Activated CD4-positive, alpha-beta T cell treated with anti-CD3 and anti-CD28 coated beads, Interleukin-2, amount 50 U/mL, for 48 hours (primary cell): ENCODE results near the gene CETP.

Source experiments
- DNase-seq, 2 experiments: peaks; one replicate each; pipeline ENCODE4 v3.0.0-alpha.2; 2020

The CETP gene, protein sequence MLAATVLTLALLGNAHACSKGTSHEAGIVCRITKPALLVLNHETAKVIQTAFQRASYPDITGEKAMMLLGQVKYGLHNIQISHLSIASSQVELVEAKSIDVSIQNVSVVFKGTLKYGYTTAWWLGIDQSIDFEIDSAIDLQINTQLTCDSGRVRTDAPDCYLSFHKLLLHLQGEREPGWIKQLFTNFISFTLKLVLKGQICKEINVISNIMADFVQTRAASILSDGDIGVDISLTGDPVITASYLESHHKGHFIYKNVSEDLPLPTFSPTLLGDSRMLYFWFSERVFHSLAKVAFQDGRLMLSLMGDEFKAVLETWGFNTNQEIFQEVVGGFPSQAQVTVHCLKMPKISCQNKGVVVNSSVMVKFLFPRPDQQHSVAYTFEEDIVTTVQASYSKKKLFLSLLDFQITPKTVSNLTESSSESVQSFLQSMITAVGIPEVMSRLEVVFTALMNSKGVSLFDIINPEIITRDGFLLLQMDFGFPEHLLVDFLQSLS

DNA sequence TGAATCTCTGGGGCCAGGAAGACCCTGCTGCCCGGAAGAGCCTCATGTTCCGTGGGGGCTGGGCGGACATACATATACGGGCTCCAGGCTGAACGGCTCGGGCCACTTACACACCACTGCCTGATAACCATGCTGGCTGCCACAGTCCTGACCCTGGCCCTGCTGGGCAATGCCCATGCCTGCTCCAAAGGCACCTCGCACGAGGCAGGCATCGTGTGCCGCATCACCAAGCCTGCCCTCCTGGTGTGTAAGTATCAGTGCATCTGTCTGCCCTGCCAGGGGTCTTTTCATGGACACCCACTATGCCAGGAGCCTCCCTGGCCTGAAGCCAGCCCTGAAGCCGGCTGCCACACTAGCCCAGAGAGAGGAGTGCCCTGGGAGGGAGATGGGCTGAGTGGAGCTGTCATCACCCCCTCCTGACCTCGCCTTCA, at the start of gene CETP:
Gene CETP (plus strand): TSS at position 100 of the 431 bp plus-strand sequence. CDS start 30 bp downstream, at position 130.
- no peak for DNase-seq

DNA sequence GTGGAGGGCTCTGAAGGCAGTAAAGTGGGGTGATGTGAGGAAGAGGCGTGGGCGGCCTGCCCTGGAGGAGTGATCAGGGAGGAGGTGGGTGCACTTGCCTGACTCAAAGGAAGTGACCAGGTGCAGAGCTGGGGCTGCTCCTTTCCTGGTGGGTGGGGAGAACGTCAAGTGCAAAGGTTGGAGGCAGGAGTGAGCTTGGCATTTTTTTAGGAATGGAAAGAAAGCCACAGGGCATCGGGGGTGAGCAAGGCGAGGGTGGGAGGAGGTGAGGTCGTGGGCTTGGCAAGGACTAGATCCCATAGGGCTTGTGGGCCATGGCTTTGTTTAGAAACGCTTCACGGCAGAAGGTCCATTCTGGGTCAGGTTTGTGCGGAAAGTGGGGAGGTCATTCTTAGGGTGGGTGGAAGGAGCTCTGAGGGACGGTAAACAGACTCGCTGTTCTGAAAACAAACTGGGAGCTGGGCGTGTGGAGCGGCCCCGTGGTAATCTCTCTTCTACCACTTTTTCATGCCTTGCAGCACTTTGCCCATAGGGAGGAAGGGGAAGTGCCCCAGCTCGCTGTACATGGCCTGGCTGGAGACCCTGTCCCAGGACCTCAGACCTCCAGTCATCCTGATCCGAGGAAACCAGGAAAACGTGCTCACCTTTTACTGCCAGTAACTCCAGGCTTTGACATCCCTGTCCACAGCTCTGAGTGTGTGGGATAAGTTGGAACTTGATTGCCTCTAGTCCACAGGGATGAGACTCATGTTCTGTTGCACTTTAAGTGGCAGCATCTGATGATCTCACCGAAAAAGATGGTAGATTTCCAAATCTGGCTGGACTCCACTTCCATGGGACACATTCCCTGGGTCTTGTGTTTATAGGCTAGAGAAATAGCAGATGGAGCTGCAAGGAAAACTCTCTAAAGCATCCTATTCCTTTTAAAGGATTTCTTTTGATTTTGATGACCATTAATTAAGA, 48.7 kb upstream of the CETP start:
- no peak for DNase-seq

DNA sequence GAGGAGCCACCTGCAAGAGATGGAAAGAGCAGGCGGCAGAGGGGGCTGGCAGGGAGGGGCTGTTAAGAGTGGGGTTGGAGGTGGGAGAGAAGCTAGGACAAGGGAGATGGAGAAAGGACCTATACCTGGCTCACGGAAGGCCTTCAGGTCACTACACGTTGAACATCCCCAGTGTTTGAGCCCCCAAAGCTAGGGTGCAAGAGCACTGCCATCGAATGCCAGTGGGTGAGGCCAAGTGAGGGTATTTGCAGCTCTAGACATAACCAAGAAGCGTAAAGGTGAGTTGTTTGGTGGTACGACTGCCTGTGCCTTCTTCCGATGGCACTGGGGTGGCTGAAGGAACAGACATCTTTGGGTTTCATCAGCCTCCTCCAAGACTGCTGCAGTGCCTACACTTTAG, 46.9 kb upstream of the CETP start:
- DNase-seq = no peak

DNA sequence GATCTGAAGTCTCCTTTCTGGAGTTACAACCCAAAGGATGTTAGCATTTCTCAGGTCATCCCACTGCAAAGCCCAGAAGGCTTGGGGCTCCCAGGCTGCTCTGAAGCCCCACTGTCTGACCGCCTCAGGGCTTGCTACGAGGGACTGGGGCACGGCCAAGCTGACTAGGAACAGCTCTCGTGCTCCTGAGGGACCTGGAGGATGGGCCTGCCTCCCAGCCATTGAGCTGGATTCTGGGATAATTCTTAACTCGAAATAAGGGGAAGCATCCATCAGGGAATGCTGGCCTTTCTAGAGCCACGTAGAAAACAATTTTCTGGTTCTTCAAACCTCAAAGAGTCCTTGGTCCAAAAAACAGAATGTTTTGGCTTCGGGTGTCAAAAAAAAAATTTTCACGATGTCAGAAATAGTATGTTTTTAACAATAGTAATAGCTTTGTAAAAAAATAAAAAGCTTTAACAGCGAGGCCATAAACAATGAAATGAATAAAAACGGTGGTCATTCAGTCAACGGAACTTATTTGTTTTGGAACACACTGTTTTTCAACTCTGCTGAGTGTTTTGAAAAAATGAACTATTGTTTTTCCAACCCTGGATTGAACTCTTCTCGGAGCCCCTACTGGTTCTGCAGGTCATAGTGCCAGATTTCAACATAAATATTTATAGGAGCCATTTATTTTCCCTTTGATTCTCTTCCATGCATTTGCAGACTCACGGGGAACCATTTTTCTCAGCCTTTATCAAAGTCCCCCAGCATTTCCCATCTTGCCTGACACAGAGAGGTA, 46.2 kb upstream of the CETP start:
- DNase-seq = no peak

DNA sequence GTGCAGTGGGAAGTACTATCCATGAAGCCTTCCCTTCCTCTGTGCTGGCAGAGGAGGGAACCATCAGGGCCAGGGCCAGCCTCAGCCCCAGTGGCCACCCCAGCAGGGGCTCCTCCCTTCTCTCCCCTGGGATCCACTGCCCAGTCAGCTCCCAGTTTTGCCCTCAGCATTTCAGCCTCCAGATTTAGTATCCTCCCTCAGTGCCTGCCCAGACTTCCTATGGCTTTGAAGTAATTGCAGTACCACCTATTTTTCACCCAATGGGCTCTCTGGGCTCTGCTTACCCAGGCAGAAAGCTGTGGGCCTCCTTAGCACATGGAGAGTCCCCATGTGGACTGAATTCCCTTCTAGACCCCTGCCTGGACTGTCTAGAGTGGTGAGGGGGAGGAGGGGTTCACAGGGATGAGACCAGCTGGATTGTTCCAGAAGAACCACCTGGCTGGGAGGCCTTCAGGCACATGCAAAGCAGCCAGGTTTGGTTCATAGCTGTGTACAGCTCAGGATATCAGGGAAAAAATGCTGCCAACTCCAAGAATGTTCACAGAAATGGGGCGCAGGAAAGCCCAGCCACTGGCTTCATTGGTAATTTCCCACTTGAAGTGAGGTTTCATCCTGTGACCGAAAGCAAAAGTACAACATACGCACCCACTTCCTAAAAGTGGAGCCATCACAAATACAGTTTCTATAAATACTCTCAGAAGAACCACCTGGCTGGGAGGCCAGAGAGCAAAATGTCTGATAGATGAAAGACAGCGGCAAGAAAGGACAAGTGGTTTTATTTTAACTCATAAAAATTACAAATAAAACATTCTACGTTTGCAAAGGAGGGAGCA, 45.0 kb upstream of the CETP start:
- peak; percentile 20 to 42 for DNase-seq

DNA sequence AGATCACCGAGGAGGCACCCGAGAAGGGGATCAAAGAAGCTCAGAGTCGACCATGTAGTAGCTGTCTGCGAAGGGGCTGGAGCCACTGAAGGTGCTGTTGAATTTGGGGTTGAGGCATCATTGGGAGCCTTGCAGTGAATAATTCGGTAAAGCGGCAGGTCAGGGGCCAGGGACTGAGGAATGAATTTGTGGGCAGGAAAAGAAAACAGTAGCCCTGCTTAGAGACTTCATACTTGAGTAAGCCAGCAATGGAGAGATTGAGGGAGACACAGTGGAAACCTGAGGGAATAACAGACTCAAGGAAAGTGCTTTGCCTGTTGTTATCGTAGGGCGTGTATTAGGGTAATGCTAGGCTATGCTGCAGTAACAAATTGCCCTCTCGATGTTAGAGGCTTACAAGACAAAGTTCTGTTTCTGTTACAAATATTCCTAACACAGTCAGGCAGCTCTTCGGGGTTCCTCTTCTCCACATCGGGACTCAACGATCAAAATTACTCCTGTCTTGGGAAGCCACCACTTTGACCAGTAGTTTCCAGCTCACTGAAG, 43.2 kb upstream of the CETP start:
- DNase-seq = no peak

DNA sequence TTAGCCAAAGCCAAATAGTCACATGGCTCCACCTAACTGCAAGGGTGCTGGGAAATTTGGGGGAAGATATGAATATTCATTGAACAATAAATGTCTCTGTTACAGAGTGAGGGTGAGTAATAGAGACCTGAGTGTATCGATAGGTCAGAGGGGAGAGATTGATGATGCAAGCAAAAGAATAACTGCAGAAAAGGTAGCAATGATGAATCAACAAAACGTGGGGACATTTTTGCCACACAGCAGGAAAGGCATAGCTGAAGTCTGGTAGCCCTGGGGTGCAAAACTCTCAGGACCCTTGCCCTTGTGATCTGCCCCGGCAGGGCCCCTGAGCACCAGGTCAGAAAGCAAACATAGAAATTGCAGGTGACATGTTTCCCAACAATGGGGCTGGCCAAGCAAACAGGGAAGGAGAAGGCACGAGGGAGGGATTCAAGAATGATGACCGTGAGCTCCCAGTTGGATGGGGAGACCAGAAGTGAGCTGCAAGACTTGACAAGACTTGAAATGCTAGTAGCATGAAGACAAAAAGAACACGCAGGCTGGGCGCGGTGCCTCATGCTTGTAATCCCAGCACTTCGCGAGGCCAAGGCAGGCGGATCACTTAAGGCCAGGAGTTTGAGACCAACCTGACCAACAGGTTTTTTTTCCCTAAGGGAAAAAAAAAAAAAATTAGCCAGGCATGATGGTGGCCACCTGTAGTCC, 42.5 kb upstream of the CETP start:
- DNase-seq = no peak

DNA sequence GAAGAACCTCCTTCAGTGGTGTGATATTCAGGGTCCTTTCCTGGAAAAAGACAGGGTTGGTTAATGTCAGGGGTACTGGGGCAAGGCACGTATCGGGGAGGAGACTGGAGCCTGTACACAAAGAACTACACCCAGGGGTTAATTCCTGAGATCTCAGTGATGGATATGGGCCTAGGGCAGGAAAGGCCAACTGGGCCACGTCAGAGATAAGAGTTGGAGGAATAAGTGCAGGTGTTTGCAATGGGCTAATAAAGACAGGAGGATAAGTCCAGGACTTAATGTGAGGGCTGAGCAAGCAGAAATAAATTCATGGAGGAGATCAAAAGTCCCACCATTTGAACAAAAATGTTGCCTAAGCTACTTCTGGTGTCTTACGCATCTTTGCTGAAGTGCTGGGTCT, 40.2 kb upstream of the CETP start:
- DNase-seq = no peak

DNA sequence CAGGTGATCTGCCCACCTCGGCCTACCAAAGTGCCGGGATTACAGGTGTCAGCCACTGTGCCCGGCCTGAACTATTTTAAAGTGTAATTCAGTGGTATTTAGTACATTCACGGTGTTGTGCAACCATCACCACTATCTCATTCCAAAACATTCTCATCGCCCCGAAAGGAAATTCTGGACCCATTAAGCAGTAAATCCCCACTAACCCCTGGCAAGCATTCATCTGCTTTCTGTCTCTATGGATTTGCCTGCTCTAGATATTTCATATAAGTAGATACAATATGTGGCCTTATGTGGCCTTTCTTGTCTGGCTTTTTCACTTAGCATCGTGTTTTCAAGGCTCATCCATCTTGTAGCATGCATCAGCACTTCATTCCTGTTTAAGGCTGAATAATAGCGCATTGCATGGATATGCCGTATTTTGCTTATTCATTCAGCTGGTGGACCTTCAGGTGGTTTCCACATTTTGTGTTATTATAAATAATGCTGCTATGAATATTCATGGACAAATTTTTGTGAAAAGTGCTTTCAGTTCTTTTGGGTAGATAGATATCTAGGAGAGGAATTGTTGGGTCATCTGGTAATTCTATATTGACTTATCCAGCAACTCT, 38.2 kb upstream of the CETP start:
- no peak for DNase-seq

DNA sequence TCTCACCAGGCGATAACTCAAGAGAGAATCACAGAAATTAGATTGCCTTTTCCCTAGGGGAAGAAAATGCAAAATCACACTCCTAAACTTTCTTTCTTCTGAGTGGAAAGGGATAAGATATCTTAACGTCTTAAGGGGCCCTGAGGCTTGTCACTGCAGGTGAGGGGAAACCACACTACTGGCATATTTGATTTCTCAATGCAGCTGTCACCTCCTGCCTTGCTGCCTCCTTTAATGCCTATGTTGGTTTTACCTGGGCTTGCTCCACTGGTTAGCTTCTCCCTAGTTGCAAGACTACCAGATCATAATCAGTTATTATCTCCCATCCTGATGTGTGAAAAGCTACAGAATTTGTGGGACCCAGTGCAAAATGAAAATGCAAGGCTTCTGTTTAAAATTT, 34.3 kb upstream of the CETP start:
- DNase-seq = no peak

DNA sequence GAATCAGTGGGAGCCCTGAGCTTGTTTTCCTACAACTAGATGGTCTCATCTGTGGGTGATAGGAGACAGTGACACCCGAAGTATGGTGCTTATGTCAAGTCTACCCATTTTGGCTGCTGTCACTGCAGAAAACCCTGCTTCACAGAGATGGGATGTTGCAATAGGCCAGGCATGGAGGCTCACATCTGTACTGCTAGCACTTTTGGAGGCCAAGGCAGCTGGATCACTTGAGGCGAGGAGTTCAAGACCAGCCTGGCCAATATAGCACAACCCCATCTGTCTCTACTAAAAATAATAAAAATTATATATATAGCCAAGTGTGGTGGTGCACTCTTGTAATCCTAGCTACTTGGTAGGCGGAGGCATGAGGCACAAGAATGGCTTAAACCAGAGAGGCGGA, 32.1 kb upstream of the CETP start:
- DNase-seq = no peak

DNA sequence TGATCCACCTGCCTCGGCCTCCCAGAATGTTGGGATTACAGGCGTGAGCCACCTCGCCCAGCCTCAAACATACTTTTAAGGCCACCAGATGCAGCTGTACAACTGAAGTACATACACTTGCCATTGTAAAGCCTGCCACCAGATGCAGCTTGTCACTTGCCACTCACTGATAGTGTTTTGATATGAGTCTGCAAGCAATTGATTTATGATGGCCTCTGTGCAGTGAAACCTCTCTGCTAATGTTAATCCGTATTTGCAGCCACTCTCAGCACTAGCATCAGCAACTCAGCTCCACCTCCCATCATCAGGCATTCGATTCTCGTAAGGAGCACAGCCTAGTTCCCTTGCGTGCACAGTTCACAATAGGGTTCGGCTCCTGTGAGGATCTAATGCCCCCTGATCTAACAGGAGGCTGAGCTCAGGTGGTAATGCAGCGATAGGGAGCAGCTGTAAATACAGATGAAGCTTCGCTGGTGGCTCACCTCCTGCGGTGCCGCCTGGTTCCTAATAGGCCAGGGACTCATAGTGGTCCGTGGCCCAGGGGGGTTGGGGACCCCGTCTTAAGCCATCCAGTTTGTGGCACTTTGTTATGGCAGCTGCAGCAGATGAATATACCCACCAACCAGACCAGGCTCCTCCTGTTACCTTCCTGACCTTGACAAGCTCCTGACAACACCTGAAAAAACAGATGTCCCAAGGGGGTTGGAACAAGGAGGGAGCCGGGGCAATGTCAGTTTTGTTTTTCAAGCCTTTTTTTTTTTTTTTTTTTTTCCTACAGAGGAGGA, 31.1 kb upstream of the CETP start:
- DNase-seq = no peak

DNA sequence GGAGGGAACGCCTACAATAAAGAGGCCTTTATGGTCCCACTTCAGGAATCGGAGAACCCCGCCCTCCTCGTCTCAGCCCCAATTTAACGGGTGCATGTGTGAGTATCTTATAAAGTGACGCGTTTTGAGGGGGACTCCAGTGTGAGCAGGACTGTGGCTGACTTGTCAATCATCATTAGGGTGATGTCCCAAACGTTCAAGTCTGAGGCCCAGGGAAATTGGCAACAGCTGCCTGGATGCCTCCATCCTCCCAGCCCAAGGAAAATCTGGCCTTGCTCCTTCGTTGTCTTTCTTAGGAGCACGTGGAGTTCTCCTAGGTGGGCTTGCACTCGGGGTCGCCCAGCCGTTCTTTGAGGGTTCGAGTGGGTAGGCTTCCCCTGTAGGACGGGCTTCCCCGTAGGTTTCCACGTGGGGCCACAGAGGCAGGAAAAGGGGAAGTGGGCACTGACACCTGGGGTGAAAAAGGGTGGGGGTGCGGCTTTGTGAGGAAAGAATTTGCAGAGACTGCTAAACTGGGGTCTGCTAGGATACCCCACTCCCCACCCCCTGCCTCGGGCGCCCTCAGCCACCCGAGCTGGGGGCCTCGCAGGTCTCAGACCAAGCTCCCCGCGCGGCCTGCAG, 30.4 kb upstream of the CETP start:
- DNase-seq = peak in 1 of 2 experiments; percentile 36

DNA sequence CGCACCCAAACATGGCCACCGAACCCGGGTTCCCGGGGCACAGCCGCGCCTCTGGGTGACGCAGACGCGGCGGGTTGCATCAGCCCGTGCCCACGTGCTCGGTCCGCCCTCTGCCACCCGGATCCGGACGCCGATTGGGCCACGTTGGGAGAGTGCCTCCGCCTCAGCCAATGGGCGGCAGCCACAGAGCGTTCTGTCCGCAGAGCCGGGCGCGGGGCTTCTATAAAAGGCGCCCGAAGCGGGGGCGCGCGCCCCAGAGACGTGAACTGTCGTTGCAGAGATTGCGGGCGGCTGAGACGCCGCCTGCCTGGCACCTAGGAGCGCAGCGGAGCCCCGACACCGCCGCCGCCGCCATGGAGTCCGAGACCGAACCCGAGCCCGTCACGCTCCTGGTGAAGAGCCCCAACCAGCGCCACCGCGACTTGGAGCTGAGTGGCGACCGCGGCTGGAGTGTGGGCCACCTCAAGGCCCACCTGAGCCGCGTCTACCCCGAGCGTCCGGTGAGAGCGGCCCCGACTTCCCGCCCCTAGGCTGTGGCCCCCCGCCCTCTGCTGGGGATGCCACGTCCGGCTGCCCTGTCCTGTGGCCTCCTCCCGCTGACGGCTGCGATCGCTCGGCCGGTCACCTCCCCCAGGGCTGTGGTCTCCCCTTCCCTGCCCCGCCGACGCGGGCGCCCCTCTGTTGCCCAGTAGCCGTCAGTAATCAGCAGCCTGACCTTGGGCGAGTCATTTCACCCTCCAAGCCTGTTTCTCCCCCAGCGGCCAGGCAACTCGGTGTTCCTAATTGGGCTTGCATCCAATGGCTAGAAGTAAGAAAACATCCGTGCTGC, 29.6 kb upstream of the CETP start, which contains the start of gene HERPUD1:
Gene HERPUD1 (plus strand): TSS at position 251 of the 829 bp plus-strand sequence. CDS start 103 bp downstream, at position 354.
- DNase-seq = peak; percentile 98 to 99

DNA sequence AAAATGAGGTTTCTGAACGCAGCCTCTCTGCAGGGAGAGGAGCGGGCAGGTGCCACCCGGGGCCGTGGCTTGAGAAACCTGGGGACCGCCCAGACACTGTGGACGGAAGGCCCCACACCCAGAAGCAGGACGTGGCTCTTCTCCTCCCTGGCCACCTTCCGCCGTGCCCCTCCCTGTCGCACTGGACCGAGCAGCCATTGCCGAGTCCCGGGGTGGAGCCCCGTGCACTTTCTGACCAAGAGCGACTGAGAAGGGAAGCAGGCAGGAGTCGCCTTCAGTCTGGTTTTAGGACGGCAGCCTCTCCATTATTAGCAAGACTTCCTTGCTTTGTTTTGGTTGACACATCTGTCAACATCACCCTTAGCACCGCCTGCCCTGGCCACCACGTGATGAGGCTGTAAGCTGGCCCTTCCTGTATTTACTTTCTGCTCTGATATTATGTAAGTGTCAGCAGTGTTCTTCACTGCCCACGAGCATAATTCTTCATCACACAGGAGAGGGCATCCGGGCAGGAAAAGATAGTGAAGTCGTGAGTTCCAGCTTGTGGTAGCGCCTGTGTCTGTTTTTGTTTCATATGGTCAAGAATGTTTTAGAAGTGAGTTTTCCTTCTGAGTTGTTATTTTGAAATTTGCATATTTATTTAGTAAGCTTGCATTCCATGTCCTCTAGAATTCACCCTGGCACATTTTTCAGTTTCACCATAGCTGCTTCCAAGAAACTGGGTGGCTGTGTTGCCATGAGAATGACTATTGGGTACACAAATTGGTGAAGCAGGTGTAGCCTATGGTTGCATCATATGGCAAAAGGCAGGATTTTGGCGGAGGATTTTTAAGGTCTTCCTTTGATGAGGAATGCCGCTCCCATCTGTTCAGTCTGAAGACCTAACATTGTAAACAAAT, 28.8 kb upstream of the CETP start:
- peak; percentile 44 to 53 for DNase-seq

DNA sequence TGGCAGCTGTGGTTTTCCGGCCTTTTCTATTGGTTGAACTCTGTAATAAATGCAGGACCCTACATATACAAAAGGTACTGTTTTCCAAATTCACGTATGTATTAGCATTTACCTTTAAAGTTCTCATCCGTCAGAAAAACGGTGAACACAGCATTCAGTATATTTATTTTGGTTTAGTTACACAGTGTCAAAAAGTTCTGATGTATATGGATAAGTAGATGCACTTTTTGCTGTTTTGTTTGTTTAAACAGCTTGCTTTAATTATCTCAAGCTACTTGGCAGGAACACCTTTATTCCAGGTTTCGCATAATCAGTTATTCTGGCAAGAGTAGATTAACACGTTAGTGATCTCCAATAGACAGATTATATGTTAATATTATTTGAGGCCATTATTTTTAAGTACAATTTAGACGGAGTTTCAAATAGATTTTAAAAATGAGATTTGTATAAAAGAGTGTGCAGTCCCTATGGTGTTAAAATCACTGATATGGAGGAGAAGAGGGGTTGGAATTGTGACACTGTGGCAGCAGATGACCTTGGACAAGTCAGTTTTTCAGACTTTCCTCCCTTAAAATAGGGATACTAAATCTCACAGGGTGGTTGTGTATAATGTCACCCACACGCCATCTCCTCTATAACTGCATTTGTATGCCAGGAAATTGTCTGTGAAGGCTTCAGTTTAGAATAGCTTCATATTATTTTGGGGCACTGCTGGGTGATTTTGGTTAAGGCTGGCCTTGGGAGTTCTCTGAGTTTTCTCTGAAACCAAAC, 27.7 kb upstream of the CETP start:
- no peak for DNase-seq
